BJ (cell line): ENCODE data around the gene NR3C1. TPM values are rescaled to one million over a fixed set of nuclear protein-coding genes. Genes with fewer than 3 reads are reported as not detected.

ENCODE experiments used
- CTCF ChIA-PET: fragments of 350-600 bp; formaldehyde crosslinking; extraction: SDS; loops from one replicate; lab custom pipeline; 2021; ENCODE audit warnings: antibody characterized with exemption, inconsistent platforms; lab: Yijun Ruan, JAX
- POLR2A ChIA-PET: fragments of 300-600 bp; sonication (Branson Sonifier 250); formaldehyde crosslinking; extraction: SDS; loops from one replicate; lab custom pipeline; 2021; ENCODE audit warnings: antibody characterized with exemption; lab: Charles Lee
- DNase-seq: peaks from one replicate; pipeline ENCODE4 v3.0.0-alpha.2; 2011; ENCODE audit warnings: low read depth
- H3K27me3 ChIP-seq: 2 replicates; pipeline ENCODE4 v1.6.0; 2011; ENCODE audit warnings: low read length; ENCODE audit not compliant: control insufficient read depth, insufficient read depth
- H3K36me3 ChIP-seq: 2 replicates; pipeline ENCODE4 v1.5.1; 2011; ENCODE audit warnings: low read length; ENCODE audit not compliant: control insufficient read depth, insufficient read depth
- H3K4me3 ChIP-seq: 2 replicates; pipeline ENCODE4 v1.5.1; 2011; ENCODE audit warnings: low read depth, mild to moderate bottlenecking, control low read depth, low read length
- CTCF ChIP-seq: IDR thresholded peaks from 2 replicates; pipeline ENCODE4 v1.5.1; 2011; ENCODE audit warnings: low read depth, mild to moderate bottlenecking, control low read depth, inconsistent platforms, low read length, moderate library complexity; ENCODE audit not compliant: insufficient read depth
- polyA plus RNA-seq: library from polyadenylated mRNA; depleted of rRNA; stranded (reverse); fragments of >200 nt; gene quantifications from 2 replicates; pipeline ENCODE4 v1.2.3, GENCODE V29; 2011
- small RNA-seq: library from RNA; depleted of rRNA; stranded (forward); fragments of <200 nt; gene quantifications from one replicate; pipeline ENCODE3, GENCODE V24; 2012; ENCODE audit warnings: low replicate concordance, low read depth; ENCODE audit not compliant: insufficient read length

The NR3C1 gene
- polyA plus RNA-seq, 1 experiment = 22.4 TPM

GRCh38 chr5:143230676-143230996 is 172.8 kb downstream of the NR3C1 start:
- DNase-seq = no peak
- ChIA-PET POLR2A (no interaction called here), CTCF (no interaction called here)
- TF ChIP-seq CTCF = no peak
- no peaks in the 10 kb centered on the region for H3K27me3 ChIP-seq
- H3K36me3 ChIP-seq = no peaks in the 10 kb centered on the region
- no peak overlapping the region for H3K4me3 ChIP-seq

DNA sequence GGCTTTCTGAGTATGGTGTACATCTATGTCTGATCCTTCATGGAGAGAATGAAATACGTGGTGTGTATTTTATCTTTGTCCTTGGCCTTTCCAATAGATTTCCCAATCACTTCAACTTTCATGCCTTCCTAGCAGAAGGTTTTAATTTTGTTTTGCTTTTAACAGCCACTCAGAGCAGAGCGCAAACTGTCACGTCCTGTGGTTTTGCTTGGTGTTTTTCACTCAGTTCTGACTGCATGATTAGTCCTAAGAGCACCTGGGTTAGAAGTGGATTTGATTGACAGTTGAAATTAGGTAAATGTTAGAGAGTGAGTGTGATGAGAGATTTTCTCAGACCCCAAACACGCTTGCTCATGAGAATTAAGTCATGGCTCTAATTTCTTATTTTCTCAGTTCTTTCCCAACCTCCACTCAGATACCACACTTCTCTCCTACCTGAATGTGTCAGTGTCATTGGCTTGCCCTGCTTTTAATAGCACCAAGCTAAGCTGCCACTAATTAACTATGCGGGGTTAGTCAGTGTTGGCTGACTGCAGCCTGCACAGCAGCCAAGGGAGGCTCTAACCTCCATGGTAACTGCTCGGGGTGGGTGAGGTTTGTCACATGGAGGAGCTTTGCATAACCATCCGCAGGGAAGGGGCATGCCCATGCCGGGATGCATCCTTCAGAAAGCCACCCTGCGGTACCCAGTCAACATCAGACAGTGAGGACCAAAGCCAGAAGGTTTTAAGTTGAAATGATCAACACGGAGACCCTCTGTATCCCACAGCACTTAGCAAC is 173.4 kb downstream of the NR3C1 start:
- CTCF ChIA-PET = interaction anchor here (1.2 kb wide), 1 partner anchor 12 kb away, joined by 3 read pairs; no protein-coding TSS in a partner anchor
- no peak overlapping the region for H3K4me3 ChIP-seq
- POLR2A ChIA-PET = no interaction called here
- no peak for TF ChIP-seq CTCF
- DNase-seq = peak; percentile 47
- H3K36me3 ChIP-seq = no peaks in the 10 kb centered on the region
- no peaks in the 10 kb centered on the region for H3K27me3 ChIP-seq

- ChIA-PET CTCF (interaction anchor here (1.2 kb wide), 1 partner anchor 12 kb away, joined by 3 read pairs; no protein-coding TSS in a partner anchor), POLR2A (no interaction called here)
- TF ChIP-seq CTCF = no peak
- DNase-seq = no peak
- no peaks in the 10 kb centered on the region for H3K27me3 ChIP-seq
- no peak overlapping the region for H3K4me3 ChIP-seq
- no peaks in the 10 kb centered on the region for H3K36me3 ChIP-seq
These were observed 174.0 kb downstream of the NR3C1 start for GRCh38 chr5:143229426-143229895.

GRCh38 chr5:143228597-143229293 is 174.7 kb downstream of the NR3C1 start:
- no peak for TF ChIP-seq CTCF
- no peaks in the 10 kb centered on the region for H3K36me3 ChIP-seq
- H3K27me3 ChIP-seq = no peaks in the 10 kb centered on the region
- H3K4me3 ChIP-seq = no peak overlapping the region
- CTCF ChIA-PET = interaction anchor here (1.2 kb wide), 1 partner anchor 11 kb away, joined by 3 read pairs; no protein-coding TSS in a partner anchor
- POLR2A ChIA-PET = no interaction called here
- no peak for DNase-seq

Small RNA genes lying within 50 kb of the gene (small RNA-seq; reads per million reads assigned to genes)
- gene AC091925.2 = not detected
